ENCODE measurements around the gene DDN.

- TF ChIP-seq CTCF (conservative IDR thresholded peaks at IDR 0.05), result no peak
- no peak for TF ChIP-seq EZH2 (IDR thresholded peaks at IDR 0.05; ENCODE audit: low read depth)
Measured at GRCh38 chr12:49022558-49023178, 23.5 kb upstream of the DDN start.

All from PC-9 (cell line).